Measurements from ENCODE around the gene GCM1.

DNA sequence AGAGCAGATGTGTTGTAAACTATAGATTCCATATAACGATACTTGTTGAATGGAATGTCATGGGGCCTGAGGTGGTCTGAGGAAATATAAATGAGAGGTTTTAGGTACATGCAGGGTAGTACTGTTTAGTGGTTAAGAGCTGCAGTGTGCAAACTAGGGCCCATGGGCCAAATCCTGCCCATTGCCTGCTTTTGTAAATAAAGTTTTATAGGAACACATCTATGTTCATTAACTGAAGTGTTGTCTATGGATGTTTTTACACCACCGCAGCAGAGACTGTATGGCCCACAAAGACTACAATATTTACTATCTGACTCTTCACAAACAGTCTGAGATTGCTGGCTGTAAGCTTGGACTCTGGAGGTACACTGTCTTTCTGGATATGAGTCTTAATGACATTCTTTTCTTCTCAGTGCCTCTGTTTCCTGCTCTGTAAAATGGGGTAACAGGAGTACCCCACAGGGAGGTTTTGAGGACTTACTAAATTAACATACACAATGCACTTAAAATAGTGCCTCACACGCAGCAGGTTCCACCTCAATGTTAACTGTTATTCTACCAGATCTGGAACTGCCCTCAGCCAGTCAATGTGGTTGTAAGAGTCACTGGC lies 12.5 kb downstream of the GCM1 start:
- TF ChIP-seq, protein P1, sequence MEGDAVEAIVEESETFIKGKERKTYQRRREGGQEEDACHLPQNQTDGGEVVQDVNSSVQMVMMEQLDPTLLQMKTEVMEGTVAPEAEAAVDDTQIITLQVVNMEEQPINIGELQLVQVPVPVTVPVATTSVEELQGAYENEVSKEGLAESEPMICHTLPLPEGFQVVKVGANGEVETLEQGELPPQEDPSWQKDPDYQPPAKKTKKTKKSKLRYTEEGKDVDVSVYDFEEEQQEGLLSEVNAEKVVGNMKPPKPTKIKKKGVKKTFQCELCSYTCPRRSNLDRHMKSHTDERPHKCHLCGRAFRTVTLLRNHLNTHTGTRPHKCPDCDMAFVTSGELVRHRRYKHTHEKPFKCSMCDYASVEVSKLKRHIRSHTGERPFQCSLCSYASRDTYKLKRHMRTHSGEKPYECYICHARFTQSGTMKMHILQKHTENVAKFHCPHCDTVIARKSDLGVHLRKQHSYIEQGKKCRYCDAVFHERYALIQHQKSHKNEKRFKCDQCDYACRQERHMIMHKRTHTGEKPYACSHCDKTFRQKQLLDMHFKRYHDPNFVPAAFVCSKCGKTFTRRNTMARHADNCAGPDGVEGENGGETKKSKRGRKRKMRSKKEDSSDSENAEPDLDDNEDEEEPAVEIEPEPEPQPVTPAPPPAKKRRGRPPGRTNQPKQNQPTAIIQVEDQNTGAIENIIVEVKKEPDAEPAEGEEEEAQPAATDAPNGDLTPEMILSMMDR (IDR thresholded peaks at IDR 0.05 in 2 of 3, conservative IDR thresholded peaks at IDR 0.05 in 1 of 3; ENCODE audit: borderline replicate concordance in 1 of 3, insufficient read depth in 1 of 3, low read depth in 2 of 3, low read length in 2 of 3) = no peak
- TF ChIP-seq CEBPB (IDR thresholded peaks at IDR 0.05; ENCODE audit: low read depth) (no peak), POLR2A (IDR thresholded peaks at IDR 0.05; ENCODE audit: borderline replicate concordance, extremely low read depth, insufficient read depth, insufficient read length) (no peak), EZH2 (IDR thresholded peaks at IDR 0.05) (no peak), SP1 (IDR thresholded peaks at IDR 0.05; ENCODE audit: low read depth) (no peak), POLR2AphosphoS5 (IDR thresholded peaks at IDR 0.05; ENCODE audit: low read depth, low read length) (no peak), EZH2phosphoT487 (IDR thresholded peaks at IDR 0.05; ENCODE audit: borderline replicate concordance) (no peak), ZNF274 (IDR thresholded peaks at IDR 0.05; ENCODE audit: low read depth, low read length) (no peak), SIN3A (IDR thresholded peaks at IDR 0.05; ENCODE audit: low read depth) (no peak), SRF (IDR thresholded peaks at IDR 0.05; ENCODE audit: low read depth) (no peak), JUND (IDR thresholded peaks at IDR 0.05) (no peak), TCF7L2 (IDR thresholded peaks at IDR 0.05; ENCODE audit: borderline replicate concordance, extremely low read depth, insufficient read depth, insufficient read length) (no peak)
- TF ChIP-seq, protein P2, sequence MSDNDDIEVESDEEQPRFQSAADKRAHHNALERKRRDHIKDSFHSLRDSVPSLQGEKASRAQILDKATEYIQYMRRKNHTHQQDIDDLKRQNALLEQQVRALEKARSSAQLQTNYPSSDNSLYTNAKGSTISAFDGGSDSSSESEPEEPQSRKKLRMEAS (IDR thresholded peaks at IDR 0.05) = no peak
- TF ChIP-seq, protein P3, sequence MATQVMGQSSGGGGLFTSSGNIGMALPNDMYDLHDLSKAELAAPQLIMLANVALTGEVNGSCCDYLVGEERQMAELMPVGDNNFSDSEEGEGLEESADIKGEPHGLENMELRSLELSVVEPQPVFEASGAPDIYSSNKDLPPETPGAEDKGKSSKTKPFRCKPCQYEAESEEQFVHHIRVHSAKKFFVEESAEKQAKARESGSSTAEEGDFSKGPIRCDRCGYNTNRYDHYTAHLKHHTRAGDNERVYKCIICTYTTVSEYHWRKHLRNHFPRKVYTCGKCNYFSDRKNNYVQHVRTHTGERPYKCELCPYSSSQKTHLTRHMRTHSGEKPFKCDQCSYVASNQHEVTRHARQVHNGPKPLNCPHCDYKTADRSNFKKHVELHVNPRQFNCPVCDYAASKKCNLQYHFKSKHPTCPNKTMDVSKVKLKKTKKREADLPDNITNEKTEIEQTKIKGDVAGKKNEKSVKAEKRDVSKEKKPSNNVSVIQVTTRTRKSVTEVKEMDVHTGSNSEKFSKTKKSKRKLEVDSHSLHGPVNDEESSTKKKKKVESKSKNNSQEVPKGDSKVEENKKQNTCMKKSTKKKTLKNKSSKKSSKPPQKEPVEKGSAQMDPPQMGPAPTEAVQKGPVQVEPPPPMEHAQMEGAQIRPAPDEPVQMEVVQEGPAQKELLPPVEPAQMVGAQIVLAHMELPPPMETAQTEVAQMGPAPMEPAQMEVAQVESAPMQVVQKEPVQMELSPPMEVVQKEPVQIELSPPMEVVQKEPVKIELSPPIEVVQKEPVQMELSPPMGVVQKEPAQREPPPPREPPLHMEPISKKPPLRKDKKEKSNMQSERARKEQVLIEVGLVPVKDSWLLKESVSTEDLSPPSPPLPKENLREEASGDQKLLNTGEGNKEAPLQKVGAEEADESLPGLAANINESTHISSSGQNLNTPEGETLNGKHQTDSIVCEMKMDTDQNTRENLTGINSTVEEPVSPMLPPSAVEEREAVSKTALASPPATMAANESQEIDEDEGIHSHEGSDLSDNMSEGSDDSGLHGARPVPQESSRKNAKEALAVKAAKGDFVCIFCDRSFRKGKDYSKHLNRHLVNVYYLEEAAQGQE (IDR thresholded peaks at IDR 0.05; ENCODE audit: low read depth) = no peak

Data from HCT116 (cell line).